MM.1S (cell line): Measurements from ENCODE around the gene LRRC8D.

Experiments used
- DNase-seq: peaks from one replicate; pipeline ENCODE4 v3.0.0-alpha.2; 2015
- H2AFZ ChIP-seq: fragments of 300-600 bp; sonication (generic); 2 replicates; pipeline ENCODE4 v1.6.0; 2016; ENCODE audit warnings: antibody characterized with exemption, low read length
- H3F3A ChIP-seq: fragments of 300-600 bp; sonication (generic); 2 replicates; pipeline ENCODE4 v1.6.1; 2016; ENCODE audit warnings: mild to moderate bottlenecking, antibody characterized with exemption, low read length, moderate library complexity, mixed read lengths; ENCODE audit not compliant: insufficient read depth
- H3K27ac ChIP-seq: fragments of 300-600 bp; sonication (generic); 2 replicates; pipeline ENCODE4 v1.5.1; 2016; ENCODE audit warnings: mild to moderate bottlenecking, low read length
- H3K27me3 ChIP-seq: fragments of 300-600 bp; sonication (generic); replicated peaks from 2 replicates; pipeline ENCODE4 v1.6.0; 2016; ENCODE audit warnings: low read length; ENCODE audit not compliant: insufficient read depth
- H3K36me3 ChIP-seq: fragments of 300-600 bp; sonication (generic); replicated peaks from 2 replicates; pipeline ENCODE4 v1.6.1; 2016; ENCODE audit warnings: mild to moderate bottlenecking, low read length, mixed read lengths; ENCODE audit not compliant: insufficient read depth
- H3K4me1 ChIP-seq: fragments of 300-600 bp; sonication (generic); 2 replicates; pipeline ENCODE4 v1.6.1; 2016; ENCODE audit warnings: low read length, mixed read lengths
- H3K4me2 ChIP-seq: fragments of 300-600 bp; sonication (generic); 2 replicates; pipeline ENCODE4 v1.6.0; 2016; ENCODE audit warnings: low read depth, low read length
- H3K4me3 ChIP-seq: fragments of 300-600 bp; sonication (generic); 2 replicates; pipeline ENCODE4 v1.5.1; 2016; ENCODE audit warnings: low read length, mixed read lengths
- H3K79me2 ChIP-seq: fragments of 300-600 bp; sonication (generic); 2 replicates; pipeline ENCODE4 v1.6.1; 2016; ENCODE audit warnings: mixed run types, low read length, mixed read lengths
- H3K9ac ChIP-seq: fragments of 300-600 bp; sonication (generic); 2 replicates; pipeline ENCODE4 v1.6.1; 2016; ENCODE audit warnings: low read length, mixed read lengths
- H3K9me2 ChIP-seq: fragments of 300-600 bp; sonication (generic); replicated peaks from 2 replicates; pipeline ENCODE4 v1.6.1; 2016; ENCODE audit warnings: mild to moderate bottlenecking, low read length, mixed read lengths; ENCODE audit not compliant: insufficient read depth
- H3K9me3 ChIP-seq: fragments of 300-600 bp; sonication (generic); replicated peaks from 2 replicates; pipeline ENCODE4 v1.6.1; 2016; ENCODE audit warnings: mild to moderate bottlenecking, low read length, mixed read lengths; ENCODE audit not compliant: insufficient read depth
- H4K20me1 ChIP-seq: fragments of 300-600 bp; sonication (generic); 2 replicates; pipeline ENCODE4 v1.6.1; 2016; ENCODE audit warnings: mild to moderate bottlenecking, low read length, moderate library complexity, mixed read lengths; ENCODE audit not compliant: insufficient read depth
- EZH2 ChIP-seq: fragments of 300-600 bp; sonication (generic); optimal IDR thresholded peaks from 2 replicates; pipeline ENCODE3; 2017; ENCODE audit warnings: low read depth, mild to moderate bottlenecking, antibody characterized with exemption, low read length, mixed read lengths
- EZH2phosphoT487 ChIP-seq: fragments of 300-600 bp; sonication (generic); IDR thresholded peaks from 2 replicates; pipeline ENCODE4 v1.6.1; 2018; ENCODE audit warnings: antibody characterized with exemption, low read length
- TF ChIP-seq, protein P1 (sequence below): fragments of 300-600 bp; sonication (generic); IDR thresholded peaks from 2 replicates; pipeline ENCODE4 v1.5.1; 2016; ENCODE audit warnings: antibody characterized with exemption, low read length, mixed read lengths

LRRC8D gene

DNA sequence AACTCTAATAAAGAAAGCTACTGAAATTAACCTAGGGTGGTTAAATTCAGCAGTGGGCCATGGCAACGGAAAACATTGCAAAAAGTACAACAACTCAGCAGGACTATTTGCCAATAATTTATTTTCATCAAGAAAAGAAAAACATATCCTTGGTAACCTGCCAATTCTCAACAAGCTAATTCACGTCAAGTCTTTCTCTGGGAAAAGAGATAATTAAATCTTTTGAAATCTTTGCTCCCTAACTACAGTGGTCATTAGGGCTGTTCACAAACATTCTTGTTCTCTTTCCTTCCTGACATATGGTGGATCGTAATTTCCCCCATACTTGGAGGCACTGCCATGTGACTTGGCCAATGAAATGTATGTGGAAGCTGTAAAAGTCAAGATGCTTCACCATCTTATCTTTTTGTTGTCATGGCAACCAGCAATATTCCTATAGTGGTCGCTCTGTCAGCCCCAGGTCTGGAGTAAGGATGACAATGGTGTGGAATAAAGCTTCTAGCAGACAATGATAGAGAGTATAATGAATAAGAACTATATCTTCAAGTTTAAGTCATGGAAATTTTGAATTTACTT lies 144.4 kb downstream of the LRRC8D start:
- peaks cover 11% of the 10 kb centered on the region for H3K4me1 ChIP-seq
- TF ChIP-seq, protein P1, sequence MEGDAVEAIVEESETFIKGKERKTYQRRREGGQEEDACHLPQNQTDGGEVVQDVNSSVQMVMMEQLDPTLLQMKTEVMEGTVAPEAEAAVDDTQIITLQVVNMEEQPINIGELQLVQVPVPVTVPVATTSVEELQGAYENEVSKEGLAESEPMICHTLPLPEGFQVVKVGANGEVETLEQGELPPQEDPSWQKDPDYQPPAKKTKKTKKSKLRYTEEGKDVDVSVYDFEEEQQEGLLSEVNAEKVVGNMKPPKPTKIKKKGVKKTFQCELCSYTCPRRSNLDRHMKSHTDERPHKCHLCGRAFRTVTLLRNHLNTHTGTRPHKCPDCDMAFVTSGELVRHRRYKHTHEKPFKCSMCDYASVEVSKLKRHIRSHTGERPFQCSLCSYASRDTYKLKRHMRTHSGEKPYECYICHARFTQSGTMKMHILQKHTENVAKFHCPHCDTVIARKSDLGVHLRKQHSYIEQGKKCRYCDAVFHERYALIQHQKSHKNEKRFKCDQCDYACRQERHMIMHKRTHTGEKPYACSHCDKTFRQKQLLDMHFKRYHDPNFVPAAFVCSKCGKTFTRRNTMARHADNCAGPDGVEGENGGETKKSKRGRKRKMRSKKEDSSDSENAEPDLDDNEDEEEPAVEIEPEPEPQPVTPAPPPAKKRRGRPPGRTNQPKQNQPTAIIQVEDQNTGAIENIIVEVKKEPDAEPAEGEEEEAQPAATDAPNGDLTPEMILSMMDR: no peak
- TF ChIP-seq EZH2phosphoT487 (no peak), EZH2 (no peak)

DNA sequence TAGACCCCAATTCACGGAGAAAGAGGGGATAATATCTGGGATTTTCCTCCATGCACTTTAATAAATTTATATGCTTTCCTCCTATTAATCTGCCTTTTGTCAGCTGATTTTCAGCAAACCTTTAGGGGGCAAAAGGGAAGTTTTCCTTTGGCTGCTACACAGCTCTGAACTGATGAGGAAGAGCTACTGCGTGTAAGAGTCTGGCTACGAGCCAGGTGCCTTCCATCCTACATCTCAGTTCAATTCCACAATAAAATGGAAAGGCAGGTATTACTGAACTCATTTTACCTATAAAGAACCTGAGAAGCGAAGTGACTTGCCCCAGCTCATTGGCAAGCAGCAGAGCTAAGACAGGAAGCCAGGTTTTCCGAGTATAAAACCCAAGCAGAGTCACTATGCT lies 145.8 kb downstream of the LRRC8D start:
- Histone ChIP-seq H4K20me1 (no peaks in the 10 kb centered on the region), H3K79me2 (no peaks in the 10 kb centered on the region), H2AFZ (no peak overlapping the region), H3K27me3 (no peaks in the 10 kb centered on the region), H3K27ac (no peak overlapping the region), H3K4me1 (peaks cover 11% of the 10 kb centered on the region), H3K9me3 (no peaks in the 10 kb centered on the region), H3K9ac (no peak overlapping the region), H3K36me3 (no peaks in the 10 kb centered on the region), H3F3A (no peaks in the 10 kb centered on the region), H3K4me2 (no peak overlapping the region), H3K9me2 (no peaks in the 10 kb centered on the region), H3K4me3 (no peak overlapping the region)
- TF ChIP-seq EZH2phosphoT487: no peak
- TF ChIP-seq EZH2: no peak
- TF ChIP-seq, protein P1: no peak
- no peak for DNase-seq

More for the DNA sequence above, 144.4 kb downstream of the LRRC8D start:
- Histone ChIP-seq H3K27me3 (no peaks in the 10 kb centered on the region), H3K9me2 (no peaks in the 10 kb centered on the region), H3K4me2 (no peak overlapping the region), H3K9ac (no peak overlapping the region), H3F3A (no peaks in the 10 kb centered on the region), H3K79me2 (no peaks in the 10 kb centered on the region), H4K20me1 (no peaks in the 10 kb centered on the region), H3K9me3 (no peaks in the 10 kb centered on the region), H2AFZ (no peak overlapping the region), H3K27ac (no peak overlapping the region), H3K36me3 (no peaks in the 10 kb centered on the region), H3K4me3 (no peak overlapping the region)
- DNase-seq: no peak

DNA sequence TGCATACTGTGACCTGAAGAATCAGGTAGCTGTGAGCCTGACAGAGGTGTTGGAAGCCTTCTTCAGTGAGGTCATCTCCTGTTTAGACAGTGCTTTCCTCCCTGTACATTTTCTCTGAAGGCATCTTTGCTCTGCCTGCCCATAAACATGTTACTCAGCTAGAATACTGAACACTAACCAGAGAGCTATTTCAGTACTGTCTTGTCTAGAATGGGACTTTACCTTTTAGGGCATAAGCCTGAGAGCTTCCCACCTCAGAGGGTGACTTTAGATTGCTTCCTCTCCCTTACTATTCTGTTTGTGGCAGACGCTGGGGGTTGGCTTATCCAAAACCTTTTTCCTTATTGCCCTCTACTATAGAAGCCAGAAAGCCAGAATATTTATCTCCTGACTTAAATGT lies 150.8 kb downstream of the LRRC8D start:
- Histone ChIP-seq H3K9me3 (no peaks in the 10 kb centered on the region), H3F3A (no peaks in the 10 kb centered on the region), H3K27ac (no peak overlapping the region), H4K20me1 (no peaks in the 10 kb centered on the region), H3K9ac (no peak overlapping the region), H3K4me2 (no peak overlapping the region), H3K27me3 (no peaks in the 10 kb centered on the region), H3K4me1 (no peaks in the 10 kb centered on the region), H3K9me2 (no peaks in the 10 kb centered on the region), H2AFZ (no peak overlapping the region), H3K4me3 (no peak overlapping the region), H3K79me2 (no peaks in the 10 kb centered on the region), H3K36me3 (no peaks in the 10 kb centered on the region)
- TF ChIP-seq EZH2phosphoT487 (no peak), EZH2 (no peak)
- TF ChIP-seq, protein P1: no peak
- DNase-seq: no peak
